Mesendoderm (in vitro differentiated cells): ENCODE measurements around the gene RALGPS2.
"Not testable (repeated sequence)": the region's sequence is repeated elsewhere in the genome, so short reads cannot be mapped to it uniquely, and the experiment has no call there.

Source experiments
- DNase-seq: peaks from one replicate; pipeline ENCODE4 v3.0.0; 2013
- H2AK5ac ChIP-seq: 2 replicates; pipeline ENCODE4 v1.6.1; 2013; ENCODE audit warnings: low read length, inconsistent platforms
- H2BK120ac ChIP-seq: 2 replicates; pipeline ENCODE4 v1.6.1; 2013; ENCODE audit warnings: low read depth, mild to moderate bottlenecking, low read length, moderate library complexity, mixed read lengths
- H2BK15ac ChIP-seq: replicated peaks from 2 replicates; pipeline ENCODE4 v1.6.1; 2013; ENCODE audit warnings: low read depth, mild to moderate bottlenecking, moderate library complexity
- H2BK5ac ChIP-seq: 2 replicates; pipeline ENCODE4 v1.6.1; 2013; ENCODE audit warnings: low read length, inconsistent platforms
- H3K18ac ChIP-seq: 2 replicates; pipeline ENCODE4 v1.6.1; 2013; ENCODE audit warnings: mild to moderate bottlenecking, low read length, mixed read lengths
- H3K23ac ChIP-seq: one replicate; pipeline ENCODE4 v1.6.1; 2013; ENCODE audit warnings: low read length
- H3K27ac ChIP-seq: 2 replicates; pipeline ENCODE4 v1.5.1; 2013; ENCODE audit warnings: low read depth, mild to moderate bottlenecking, inconsistent platforms, low read length, moderate library complexity
- H3K27me3 ChIP-seq: 2 replicates; pipeline ENCODE4 v1.6.1; 2013; ENCODE audit warnings: low read length, control low read depth, mild to moderate bottlenecking, inconsistent platforms; ENCODE audit not compliant: insufficient read depth, poor library complexity
- H3K36me3 ChIP-seq: 2 replicates; pipeline ENCODE4 v1.6.1; 2013; ENCODE audit warnings: low read length, inconsistent platforms; ENCODE audit not compliant: control insufficient read depth, insufficient read depth
- H3K4ac ChIP-seq: one replicate; pipeline ENCODE4 v1.6.1; 2013; ENCODE audit warnings: low read depth, mild to moderate bottlenecking, low read length, moderate library complexity
- H3K4me1 ChIP-seq: 2 replicates; pipeline ENCODE4 v1.6.1; 2013; ENCODE audit warnings: low read depth, low read length, inconsistent platforms; ENCODE audit not compliant: control insufficient read depth
- H3K4me2 ChIP-seq: 2 replicates; pipeline ENCODE4 v1.6.1; 2013; ENCODE audit warnings: low read length
- H3K4me3 ChIP-seq: 2 replicates; pipeline ENCODE4 v1.5.1; 2013; ENCODE audit warnings: mild to moderate bottlenecking, low read length
- H3K56ac ChIP-seq: one replicate; pipeline ENCODE4 v1.6.1; 2013; ENCODE audit warnings: low read length
- H3K79me1 ChIP-seq: 2 replicates; pipeline ENCODE4 v1.6.1; 2013; ENCODE audit warnings: low read length, inconsistent platforms
- H3K79me2 ChIP-seq: 2 replicates; pipeline ENCODE4 v1.6.1; 2013; ENCODE audit warnings: mild to moderate bottlenecking, low read length; ENCODE audit not compliant: control insufficient read depth, insufficient read depth
- H3K9ac ChIP-seq: 2 replicates; pipeline ENCODE4 v1.6.1; 2013; ENCODE audit warnings: low read length, inconsistent platforms
- H4K5ac ChIP-seq: one replicate; pipeline ENCODE4 v1.6.1; 2013; ENCODE audit warnings: low read length
- H4K8ac ChIP-seq: one replicate; pipeline ENCODE4 v1.6.1; 2013; ENCODE audit warnings: low read depth, mild to moderate bottlenecking, control low read depth, low read length, moderate library complexity
- WGBS: extraction: QIAGEN DNeasy Blood & Tissue Kit; methylation state at CpG from one replicate; pipeline ENCODE4 v1.1.7; 2013; ENCODE audit warnings: low lambda C conversion rate, missing lambda C conversion rate; ENCODE audit not compliant: insufficient coverage; ENCODE audit errors: extremely low coverage; 5-methylcytosine and 5-hydroxymethylcytosine counted together

RALGPS2 gene

DNA sequence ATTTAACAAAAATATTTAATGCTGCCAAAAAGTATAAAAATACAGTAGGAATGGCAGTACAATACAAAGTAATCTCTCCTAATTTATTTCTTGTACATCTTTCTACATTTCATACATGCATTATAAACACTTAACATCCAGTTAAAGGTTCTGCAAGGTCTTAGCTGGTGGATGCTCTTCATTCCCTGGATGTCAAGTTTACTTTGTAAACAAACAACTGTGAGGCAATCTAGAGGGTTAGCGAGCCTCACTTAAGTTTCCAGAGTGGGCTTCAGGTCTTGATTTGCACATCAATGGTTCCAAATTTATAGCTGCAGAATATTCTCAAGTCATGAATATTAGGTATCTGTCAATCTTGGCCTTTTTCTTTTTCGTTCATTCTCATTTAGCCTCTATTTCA, 21.3 kb downstream of the RALGPS2 start:
- Histone ChIP-seq H3K4me3 (no peak overlapping the region), H3K79me1 (peaks cover 2% of the 10 kb centered on the region), H3K18ac (no peak overlapping the region), H4K5ac (no peak overlapping the region), H3K27me3 (no peaks in the 10 kb centered on the region), H3K4me1 (no peaks in the 10 kb centered on the region), H3K27ac (no peak overlapping the region), H2BK5ac (no peak overlapping the region), H3K23ac (no peak overlapping the region), H2AK5ac (no peak overlapping the region), H4K8ac (no peak overlapping the region), H2BK120ac (no peak overlapping the region), H3K79me2 (no peaks in the 10 kb centered on the region), H3K56ac (no peak overlapping the region), H3K36me3 (no peaks in the 10 kb centered on the region), H3K4me2 (no peak overlapping the region), H2BK15ac (no peak overlapping the region), H3K4ac (no peak overlapping the region), H3K9ac (no peak overlapping the region)
- DNase-seq: no peak
- no CpG with 5 or more reads among the region's 2 CpGs for WGBS

DNA sequence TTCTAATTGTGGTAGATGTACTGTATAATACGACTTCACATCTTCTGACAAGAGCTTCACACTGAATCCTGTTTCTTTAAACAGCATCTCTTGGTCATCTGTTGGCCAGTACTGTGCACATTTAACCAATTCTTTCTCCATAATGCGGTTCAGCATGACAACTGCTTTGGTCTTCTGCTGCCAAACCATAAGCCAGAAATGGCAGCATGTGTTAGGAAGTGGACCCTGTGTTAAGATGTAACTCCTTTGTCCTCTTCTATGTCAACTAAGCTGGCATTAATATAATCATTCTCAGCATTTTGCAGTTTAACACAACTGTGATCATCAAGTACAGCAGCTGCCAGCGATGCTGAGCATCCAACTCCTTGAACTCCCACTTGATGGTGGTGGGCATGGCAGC, 22.3 kb downstream of the RALGPS2 start:
- H3K36me3 ChIP-seq, H3K4me3 ChIP-seq, H3K23ac ChIP-seq, H3K79me2 ChIP-seq, H2BK5ac ChIP-seq, H4K5ac ChIP-seq, H3K79me1 ChIP-seq, H3K4ac ChIP-seq, H3K4me1 ChIP-seq, H3K56ac ChIP-seq, H3K27ac ChIP-seq, DNase-seq, H3K18ac ChIP-seq, H2BK120ac ChIP-seq, H3K27me3 ChIP-seq, H3K4me2 ChIP-seq, H2BK15ac ChIP-seq, H2AK5ac ChIP-seq, H4K8ac ChIP-seq, H3K9ac ChIP-seq: not testable (repeated sequence)
- no CpG with 5 or more reads among the region's 3 CpGs for WGBS

DNA sequence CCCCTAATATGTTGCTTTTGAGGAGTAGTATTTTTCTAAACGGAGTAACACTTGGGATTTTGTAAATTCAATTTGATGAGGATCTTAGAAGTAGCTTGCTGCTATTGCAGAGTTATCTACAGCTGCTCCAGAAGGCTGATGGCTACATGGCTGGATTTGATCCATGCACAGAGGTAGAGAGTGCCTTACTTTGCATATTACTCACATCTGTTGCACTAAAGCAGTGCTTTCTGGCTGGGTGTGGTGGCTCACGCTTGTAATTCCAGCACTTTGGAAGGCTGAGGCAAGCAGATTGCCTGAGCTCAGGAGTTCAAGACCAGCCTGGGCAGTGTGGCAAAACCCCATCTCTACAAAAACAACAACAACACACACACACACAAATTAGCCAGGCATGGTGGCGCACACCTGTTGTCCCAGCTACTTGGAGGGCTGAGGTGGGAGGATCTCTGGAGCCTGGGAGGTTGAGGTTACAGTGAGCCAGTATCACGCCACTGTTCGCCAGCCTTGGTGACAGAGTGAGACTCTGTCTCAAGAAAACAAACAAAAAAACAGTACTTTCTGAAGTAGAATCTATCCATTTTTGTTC, 24.6 kb downstream of the RALGPS2 start:
- no peak overlapping the region for H3K18ac ChIP-seq
- WGBS: no CpG with 5 or more reads among the region's 5 CpGs

DNA sequence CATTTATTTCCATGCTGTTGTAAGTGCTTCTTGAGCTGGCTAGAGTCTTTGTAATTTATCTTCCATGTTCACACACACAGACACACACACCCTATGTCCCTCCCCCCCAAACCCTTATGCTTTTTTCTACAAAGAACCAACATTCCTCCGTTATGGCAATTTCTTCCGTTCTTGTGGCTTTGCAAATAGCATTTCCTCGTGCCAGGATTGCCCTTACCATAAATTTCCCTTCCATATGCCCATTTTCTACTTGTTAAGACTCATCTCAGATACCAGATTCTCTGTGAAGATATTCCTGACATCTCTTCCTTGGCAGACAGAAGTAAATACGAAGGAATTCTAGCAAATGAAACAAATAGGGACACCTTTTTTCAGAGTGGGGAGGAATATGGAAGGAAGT, 26.0 kb downstream of the RALGPS2 start:
- Histone ChIP-seq H3K4ac (no peak overlapping the region), H3K9ac (no peak overlapping the region), H3K27me3 (no peaks in the 10 kb centered on the region), H3K79me1 (peaks cover 4% of the 10 kb centered on the region), H3K4me2 (no peak overlapping the region), H3K27ac (no peak overlapping the region), H3K79me2 (no peaks in the 10 kb centered on the region), H2BK5ac (no peak overlapping the region), H3K56ac (no peak overlapping the region), H3K4me1 (no peaks in the 10 kb centered on the region), H4K8ac (no peak overlapping the region), H3K4me3 (no peak overlapping the region), H2BK120ac (no peak overlapping the region), H2BK15ac (no peak overlapping the region), H3K36me3 (no peaks in the 10 kb centered on the region), H2AK5ac (no peak overlapping the region), H4K5ac (no peak overlapping the region), H3K23ac (no peak overlapping the region), H3K18ac (no peak overlapping the region)
- WGBS: no CpG with 5 or more reads among the region's 4 CpGs
- DNase-seq: no peak

More for the DNA sequence above, 24.6 kb downstream of the RALGPS2 start:
- Histone ChIP-seq H3K4me1 (no peaks in the 10 kb centered on the region), H3K36me3 (no peaks in the 10 kb centered on the region), H4K8ac (no peak overlapping the region), H4K5ac (no peak overlapping the region), H2BK15ac (no peak overlapping the region), H3K56ac (no peak overlapping the region), H2BK120ac (no peak overlapping the region), H3K4ac (no peak overlapping the region), H3K27me3 (no peaks in the 10 kb centered on the region), H3K4me2 (no peak overlapping the region), H3K79me1 (peaks cover 2% of the 10 kb centered on the region), H3K27ac (no peak overlapping the region), H3K79me2 (no peaks in the 10 kb centered on the region), H3K4me3 (no peak overlapping the region), H2BK5ac (no peak overlapping the region), H3K23ac (no peak overlapping the region), H3K9ac (no peak overlapping the region), H2AK5ac (no peak overlapping the region)
- no peak for DNase-seq

DNA sequence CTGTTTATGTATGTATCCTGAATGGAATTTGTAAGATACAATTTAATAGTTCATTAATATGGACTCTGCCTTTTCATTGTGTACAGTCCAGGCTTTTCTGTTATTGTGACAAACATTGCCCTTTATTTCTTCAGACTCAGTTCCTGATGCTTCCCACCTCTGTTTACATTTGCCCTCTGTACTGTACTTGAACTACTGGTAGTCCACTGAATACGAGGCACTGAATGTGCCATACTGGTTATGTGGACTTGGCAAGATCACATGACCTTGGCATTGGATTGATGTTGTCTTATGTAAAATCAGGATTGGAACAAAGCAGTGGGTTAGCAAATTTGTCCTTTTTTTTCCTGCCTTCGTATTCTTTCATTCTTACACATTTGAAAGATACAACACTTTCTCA, 27.8 kb downstream of the RALGPS2 start:
- Histone ChIP-seq H3K4me2 (no peak overlapping the region), H3K27ac (no peak overlapping the region), H2BK15ac (no peak overlapping the region), H3K4ac (no peak overlapping the region), H3K27me3 (no peaks in the 10 kb centered on the region), H4K5ac (no peak overlapping the region), H3K36me3 (no peaks in the 10 kb centered on the region), H2BK120ac (no peak overlapping the region), H3K23ac (no peak overlapping the region), H3K79me2 (no peaks in the 10 kb centered on the region), H4K8ac (no peak overlapping the region), H3K9ac (no peak overlapping the region), H2AK5ac (no peak overlapping the region), H3K18ac (no peak overlapping the region), H3K4me1 (no peaks in the 10 kb centered on the region), H2BK5ac (no peak overlapping the region), H3K56ac (no peak overlapping the region), H3K4me3 (no peak overlapping the region), H3K79me1 (peaks cover 4% of the 10 kb centered on the region)
- DNase-seq: no peak
- WGBS: no CpG with 5 or more reads among the region's 2 CpGs

DNA sequence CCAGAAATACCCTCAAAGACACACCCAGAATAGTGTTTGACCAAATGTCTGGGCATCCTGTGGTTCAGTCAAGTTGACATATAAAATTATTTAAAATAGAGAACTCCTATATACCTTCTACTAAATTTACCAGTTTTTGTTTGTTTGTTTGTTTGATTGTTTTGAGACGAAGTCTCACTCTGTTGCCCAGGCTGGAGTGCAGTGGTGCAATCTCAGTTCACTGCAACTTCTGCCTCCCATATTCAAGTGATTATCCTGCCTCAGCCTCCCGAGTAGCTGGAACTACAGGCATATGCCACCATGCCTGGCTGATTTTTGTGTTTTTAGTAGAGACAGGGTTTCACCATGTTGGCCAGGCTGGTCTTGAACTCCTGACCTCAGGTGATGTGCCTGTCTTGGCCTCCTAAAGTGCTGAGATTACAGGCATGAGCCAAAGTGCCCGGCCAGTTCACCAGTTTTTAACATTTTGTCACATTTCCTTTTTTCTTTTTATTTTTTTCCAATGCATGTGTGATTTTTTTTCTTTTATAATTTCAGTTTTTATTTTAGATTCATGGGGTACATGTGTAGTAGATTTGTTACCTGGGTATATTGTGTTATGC, 29.7 kb downstream of the RALGPS2 start:
- H2BK120ac ChIP-seq, H3K4me3 ChIP-seq, H3K18ac ChIP-seq, H3K4ac ChIP-seq, H2AK5ac ChIP-seq, H3K56ac ChIP-seq, H2BK15ac ChIP-seq, H3K4me2 ChIP-seq, H3K27ac ChIP-seq, H3K4me1 ChIP-seq, H3K27me3 ChIP-seq, H2BK5ac ChIP-seq, H3K9ac ChIP-seq, H3K36me3 ChIP-seq, H4K5ac ChIP-seq, DNase-seq, H3K79me1 ChIP-seq, H4K8ac ChIP-seq, H3K79me2 ChIP-seq, H3K23ac ChIP-seq: not testable (repeated sequence)
- no CpG with 5 or more reads among the region's 3 CpGs for whole genome bisulfite sequencing
